HG03064 (cell line): ENCODE results near the gene HAGH.

Experiments used
- ATAC-seq: cut with Tn5 transposase; IDR thresholded peaks from one replicate; pipeline ENCODE4 v1.9.1; 2021; ENCODE audit warnings: low read depth; ENCODE audit not compliant: unreplicated experiment

The HAGH gene

GRCh38 chr16:1765826-1766225 lies 60.8 kb downstream of the HAGH start:
- ATAC-seq, result no peak

GRCh38 chr16:1764971-1765370 lies 61.7 kb downstream of the HAGH start:
- ATAC-seq, result no peak

GRCh38 chr16:1763521-1764511 lies 62.8 kb downstream of the HAGH start:
- no peak for ATAC-seq

- ATAC-seq, result no peak
These were observed 63.6 kb downstream of the HAGH start for GRCh38 chr16:1762879-1763520.

GRCh38 chr16:1762196-1762878 lies 64.3 kb downstream of the HAGH start:
- no peak for ATAC-seq

GRCh38 chr16:1761751-1762150 lies 64.9 kb downstream of the HAGH start:
- ATAC-seq, result no peak

- ATAC-seq, result no peak
These were observed 65.7 kb downstream of the HAGH start for GRCh38 chr16:1760911-1761310.

- no peak for ATAC-seq
These were observed 67.1 kb downstream of the HAGH start for GRCh38 chr16:1759511-1759910.

- no peak for ATAC-seq
These were observed 67.7 kb downstream of the HAGH start for GRCh38 chr16:1758923-1759322.

- no peak for ATAC-seq
These were observed 68.7 kb downstream of the HAGH start for GRCh38 chr16:1757714-1758461.
